Activated naive CD4-positive, alpha-beta T cell treated with anti-CD3 and anti-CD28 coated beads, Interleukin-2, amount 10 ng/mL, durations not matched to agents 5 hours and 36 hours (primary cell): ENCODE data around the gene PIBF1. TPM values are rescaled to one million over a fixed set of nuclear protein-coding genes. Genes with fewer than 3 reads are reported as not detected.

Source experiments
- total RNA-seq, 2 experiments: library from RNA; stranded (reverse); gene quantifications; one replicate each; pipeline ENCODE4 v1.2.3, GENCODE V29; 2021

PIBF1 gene
- 10 to 100 TPM; 23.3 to 27.3 TPM for total RNA-seq

GRCh38 chr13:72781451-72782439 lies at the start of gene PIBF1, which contains the start of gene DIS3:
Gene PIBF1, plus strand, starts transcription at chr13:72782133. Its CDS starts 1,337 bp downstream, at chr13:72783470.
Gene DIS3, minus strand, starts transcription at chr13:72781900. Its CDS starts 68 bp downstream, at chr13:72781832.

GRCh38 chr13:73058736-73059459 lies 277.0 kb downstream of the PIBF1 start, which contains the start of gene KLF5:
Gene KLF5, plus strand, starts transcription at chr13:73059005. Its CDS starts 323 bp downstream, at chr13:73059328.

Other genes starting within 250 kb of the PIBF1 start
- 10 to 100 TPM; 13.7 to 14.3 TPM for gene MZT1, start 54.5 kb upstream of the PIBF1 start, total RNA-seq
- gene BORA, start 54.2 kb upstream of the PIBF1 start, total RNA-seq: 10 to 100 TPM; 20.3 to 23.3 TPM
- 10 to 100 TPM; 32.3 to 33.4 TPM for gene DIS3, start 233 bp upstream of the PIBF1 start, total RNA-seq